HG02571 (cell line): Measurements from ENCODE around the gene FBP2.
"Not testable (repeated sequence)": the region's sequence is repeated elsewhere in the genome, so short reads cannot be mapped to it uniquely, and the experiment has no call there.

Experiments used
- ATAC-seq: cut with Tn5 transposase; IDR thresholded peaks from one replicate; pipeline ENCODE4 v1.9.1; 2021; ENCODE audit warnings: mild to moderate bottlenecking, moderate library complexity; ENCODE audit not compliant: unreplicated experiment

Gene FBP2

GRCh38 chr9:94564279-94564678 is 29.3 kb downstream of the FBP2 start:
- ATAC-seq, result not testable (repeated sequence)

GRCh38 chr9:94563548-94563947 is 30.1 kb downstream of the FBP2 start:
- no peak for ATAC-seq

- ATAC-seq, result no peak
Observed at GRCh38 chr9:94560237-94560636, 33.4 kb downstream of the FBP2 start.

- ATAC-seq, result no peak
Observed at GRCh38 chr9:94557376-94557775, 36.2 kb downstream of the FBP2 start.

GRCh38 chr9:94554439-94555331 is 38.9 kb downstream of the FBP2 start, which contains the start of gene PCAT7:
Gene PCAT7, plus strand, starts transcription at chr9:94555083.
- no peak for ATAC-seq

- ATAC-seq, result no peak
Observed at GRCh38 chr9:94554078-94554438, 39.6 kb downstream of the FBP2 start.

- ATAC-seq, result no peak
Observed at GRCh38 chr9:94553029-94553938, 40.3 kb downstream of the FBP2 start.

GRCh38 chr9:94545940-94546339 is 47.7 kb downstream of the FBP2 start:
- ATAC-seq, result no peak

GRCh38 chr9:94544335-94544734 is 49.3 kb downstream of the FBP2 start:
- ATAC-seq, result not testable (repeated sequence)

GRCh38 chr9:94538908-94539307 is 54.7 kb downstream of the FBP2 start:
- no peak for ATAC-seq

GRCh38 chr9:94534901-94535300 is 58.7 kb downstream of the FBP2 start:
- ATAC-seq, result no peak

GRCh38 chr9:94533601-94534000 is 60.0 kb downstream of the FBP2 start:
- no peak for ATAC-seq

GRCh38 chr9:94533155-94533554 is 60.5 kb downstream of the FBP2 start:
- no peak for ATAC-seq

GRCh38 chr9:94528886-94529285 is 64.7 kb downstream of the FBP2 start:
- ATAC-seq, result no peak

GRCh38 chr9:94526951-94527350 is 66.7 kb downstream of the FBP2 start:
- ATAC-seq, result no peak

GRCh38 chr9:94526271-94526670 is 67.4 kb downstream of the FBP2 start:
- ATAC-seq, result no peak

- no peak for ATAC-seq
Observed at GRCh38 chr9:94525396-94526035, 68.1 kb downstream of the FBP2 start.

- no peak for ATAC-seq
Observed at GRCh38 chr9:94517254-94517653, 76.4 kb downstream of the FBP2 start.

GRCh38 chr9:94514722-94515121 is 78.9 kb downstream of the FBP2 start:
- ATAC-seq, result no peak

GRCh38 chr9:94511955-94512265 is 81.7 kb downstream of the FBP2 start:
- ATAC-seq, result no peak

GRCh38 chr9:94511134-94511954 is 82.3 kb downstream of the FBP2 start:
- ATAC-seq, result no peak
